Calu3 (cell line): ENCODE measurements around the gene DHTKD1. TPM values are rescaled to one million over a fixed set of nuclear protein-coding genes. Genes with fewer than 3 reads are reported as not detected.

ENCODE experiments used
- BruUV-seq: library from RNA; stranded (reverse); fragments of 400-500 nt; replicated peaks from 2 replicates; lab custom pipeline; 2021; lab: Mats Ljungman, UMichigan
- CTCF ChIA-PET: fragments of 300-600 bp; sonication (Branson Sonifier 250); formaldehyde crosslinking; loops from one replicate; lab custom pipeline; 2022; ENCODE audit warnings: antibody characterized with exemption; lab: Charles Lee
- DNase-seq: peaks from one replicate; pipeline ENCODE4 v3.0.0; 2022
- H3K27ac Mint-ChIP-seq: one replicate; pipeline ENCODE4 v1.8.0; 2022; ENCODE audit warnings: mixed read lengths; ENCODE audit not compliant: unreplicated experiment
- H3K27me3 Mint-ChIP-seq: one replicate; pipeline ENCODE4 v1.8.0; 2022; ENCODE audit warnings: mixed read lengths; ENCODE audit not compliant: unreplicated experiment
- H3K36me3 Mint-ChIP-seq: one replicate; pipeline ENCODE4 v1.8.0; 2022; ENCODE audit warnings: mild to moderate bottlenecking, moderate library complexity, mixed read lengths; ENCODE audit not compliant: insufficient read depth, unreplicated experiment
- H3K4me1 Mint-ChIP-seq: one replicate; pipeline ENCODE4 v1.8.0; 2022; ENCODE audit warnings: mild to moderate bottlenecking, low read depth, mixed read lengths; ENCODE audit not compliant: unreplicated experiment
- H3K4me3 Mint-ChIP-seq: one replicate; pipeline ENCODE4 v1.8.0; 2022; ENCODE audit warnings: mild to moderate bottlenecking, low read depth, moderate library complexity, mixed read lengths; ENCODE audit not compliant: unreplicated experiment
- H3K9me3 Mint-ChIP-seq: one replicate; pipeline ENCODE4 v1.8.0; 2022; ENCODE audit warnings: low read depth, mixed read lengths; ENCODE audit not compliant: unreplicated experiment
- CTCF ChIP-seq: fragments of 200-600 bp; IDR thresholded peaks from one replicate; pipeline ENCODE4 v1.8.0; 2022; ENCODE audit warnings: antibody characterized with exemption; ENCODE audit not compliant: unreplicated experiment
- intact Hi-C: fragments of 100-400 bp; cut with micrococcal nuclease; formaldehyde crosslinking; loops from one replicate; pipeline ENCODE4 v1.10.0; 2022; ENCODE audit not compliant: unreplicated experiment
- total RNA-seq: library from RNA; stranded (reverse); gene quantifications from 2 replicates; pipeline ENCODE4 v1.2.3, GENCODE V29; 2022

DHTKD1 gene
- total RNA-seq, 1 experiment from 2014 or later, result 29.4 TPM

GRCh38 chr10:12111528-12111927 is 42.8 kb downstream of the DHTKD1 start:
- CTCF ChIA-PET, result interaction anchor here (0.7 kb wide), 1 partner anchor 53 kb away, joined by 3 read pairs; no protein-coding TSS in a partner anchor
- H3K27me3 Mint-ChIP-seq, result no peaks in the 10 kb centered on the region
- H3K27ac Mint-ChIP-seq, result no peak overlapping the region
- no peaks in the 10 kb centered on the region for H3K4me1 Mint-ChIP-seq
- no peak overlapping the region for H3K4me3 Mint-ChIP-seq
- DNase-seq, result no peak
- no peaks in the 10 kb centered on the region for H3K9me3 Mint-ChIP-seq
- H3K36me3 Mint-ChIP-seq, result no peaks in the 10 kb centered on the region
- BruUV-seq, result no TSS peak
- intact Hi-C loops, result no loop called here
- TF ChIP-seq CTCF, result no peak

GRCh38 chr10:12113627-12114026 is 44.9 kb downstream of the DHTKD1 start:
- H3K4me1 Mint-ChIP-seq, result no peaks in the 10 kb centered on the region
- CTCF ChIA-PET, result no interaction called here
- TF ChIP-seq CTCF, result no peak

GRCh38 chr10:12121673-12122072 is 52.9 kb downstream of the DHTKD1 start:
- no peak for DNase-seq
- Mint-ChIP-seq H3K9me3 (no peaks in the 10 kb centered on the region), H3K4me1 (no peaks in the 10 kb centered on the region), H3K4me3 (no peak overlapping the region), H3K27me3 (no peaks in the 10 kb centered on the region), H3K36me3 (peaks cover 11% of the 10 kb centered on the region), H3K27ac (no peak overlapping the region)
- intact Hi-C loops, result no loop called here
- TF ChIP-seq CTCF, result no peak
- TSS peak; percentile 59 for BruUV-seq
- CTCF ChIA-PET, result no interaction called here

More at GRCh38 chr10:12113627-12114026, 44.9 kb downstream of the DHTKD1 start:
- Mint-ChIP-seq H3K36me3 (peaks cover 4% of the 10 kb centered on the region), H3K4me3 (no peak overlapping the region), H3K9me3 (no peaks in the 10 kb centered on the region), H3K27ac (no peak overlapping the region), H3K27me3 (no peaks in the 10 kb centered on the region)
- intact Hi-C loops, result no loop called here
- BruUV-seq, result no TSS peak
- no peak for DNase-seq

- CTCF ChIA-PET, result interaction anchor here (0.7 kb wide), 1 partner anchor 728 kb away, joined by 4 read pairs; no protein-coding TSS in a partner anchor
- intact Hi-C loops, result no loop called here
- DNase-seq, result peak; percentile 99
These were observed 60.7 kb downstream of the DHTKD1 start, which contains the start of gene SEC61A2 for GRCh38 chr10:12129222-12130111. TSS of gene SEC61A2 (plus strand) at chr10:12129677. CDS start at chr10:12129788, 111 bp downstream.

More at GRCh38 chr10:12129222-12130111, 60.7 kb downstream of the DHTKD1 start, which contains the start of gene SEC61A2:
- peaks cover 7% of the 10 kb centered on the region for H3K4me1 Mint-ChIP-seq
- H3K4me3 Mint-ChIP-seq, result peak within 1 kb of the TSS; percentile 67
- no peak for TF ChIP-seq CTCF
- H3K27me3 Mint-ChIP-seq, result no peaks in the 10 kb centered on the region
- peaks cover 30% of the 10 kb centered on the region for H3K36me3 Mint-ChIP-seq
- H3K27ac Mint-ChIP-seq, result peak within 1 kb of the TSS; percentile 73
- BruUV-seq, result no TSS peak
- H3K9me3 Mint-ChIP-seq, result no peaks in the 10 kb centered on the region
